GM21528 (cell line): ENCODE results near the gene CD7.

Experiments
- ATAC-seq: cut with Tn5 transposase; IDR thresholded peaks from one replicate; pipeline ENCODE4 v1.9.1; 2021; ENCODE audit warnings: mild to moderate bottlenecking, moderate library complexity; ENCODE audit not compliant: unreplicated experiment, low FRiP score

CD7 gene

DNA sequence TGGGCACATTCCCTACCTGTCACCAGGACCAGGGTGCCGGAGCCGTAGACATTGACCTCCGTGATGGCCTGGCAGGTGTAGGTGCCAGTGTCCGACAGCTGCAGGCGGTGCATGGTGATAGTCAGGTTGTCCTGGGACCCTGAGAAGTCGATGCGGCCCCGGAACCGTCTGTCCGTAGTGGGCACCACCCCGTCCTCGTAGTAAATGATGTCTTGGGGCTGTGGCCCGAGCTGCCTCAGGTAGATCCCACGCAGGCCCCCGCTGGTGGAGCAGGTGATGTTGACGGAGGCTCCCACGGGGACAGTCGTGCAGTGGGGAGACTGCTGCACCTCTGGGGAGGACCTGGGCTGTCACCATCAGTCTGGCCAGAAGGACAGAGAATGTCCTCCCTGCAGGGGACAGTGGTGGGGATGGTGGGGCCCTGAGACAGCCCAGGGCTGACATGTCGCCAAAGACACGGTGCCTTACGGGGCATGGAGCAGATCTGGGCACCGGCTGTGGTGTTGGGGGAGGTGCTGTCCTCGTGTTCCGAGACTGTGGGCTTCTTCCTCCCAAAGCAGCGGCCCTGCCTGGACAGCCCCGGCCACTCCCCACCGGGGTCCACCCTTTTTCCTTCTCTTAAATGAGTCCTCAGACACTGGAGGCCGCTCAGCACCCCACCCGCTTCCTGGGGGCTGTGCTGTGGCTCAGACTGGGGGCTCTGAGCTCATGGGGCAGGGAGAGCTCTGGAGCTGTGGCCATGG is 586 bp downstream of the CD7 start:
- no peak for ATAC-seq

DNA sequence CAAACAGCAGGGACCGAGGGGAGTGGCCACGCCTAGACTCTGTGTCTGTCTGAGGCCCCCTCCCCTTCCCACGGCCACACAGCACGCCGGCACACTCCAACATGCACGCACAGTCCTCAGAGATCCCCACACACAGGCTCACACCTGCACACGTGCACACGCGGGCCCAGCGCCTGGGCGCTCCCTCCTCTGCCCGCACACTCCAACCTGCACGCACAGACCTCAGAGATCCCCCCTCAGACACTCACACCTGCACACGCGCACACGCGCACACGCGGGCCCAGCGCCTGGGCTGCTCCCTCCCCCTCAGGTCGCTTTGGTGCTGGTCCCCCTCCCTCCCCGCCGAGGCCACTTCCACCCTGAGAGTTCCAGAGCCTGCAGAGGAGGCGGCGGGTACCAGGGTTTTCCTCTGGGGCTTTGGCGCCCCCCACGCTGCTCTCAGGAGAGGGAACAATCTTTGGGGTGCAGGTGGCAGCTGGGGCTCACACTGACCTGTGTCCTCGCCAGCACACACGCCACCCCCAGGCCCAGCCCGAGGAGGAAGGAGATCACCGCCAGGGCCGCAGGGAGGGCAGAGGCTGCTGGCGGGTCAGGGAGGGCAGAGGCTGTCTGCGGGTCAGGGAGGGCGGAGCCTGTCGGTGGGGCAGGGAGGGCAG is 1.6 kb downstream of the CD7 start:
- no peak for ATAC-seq

DNA sequence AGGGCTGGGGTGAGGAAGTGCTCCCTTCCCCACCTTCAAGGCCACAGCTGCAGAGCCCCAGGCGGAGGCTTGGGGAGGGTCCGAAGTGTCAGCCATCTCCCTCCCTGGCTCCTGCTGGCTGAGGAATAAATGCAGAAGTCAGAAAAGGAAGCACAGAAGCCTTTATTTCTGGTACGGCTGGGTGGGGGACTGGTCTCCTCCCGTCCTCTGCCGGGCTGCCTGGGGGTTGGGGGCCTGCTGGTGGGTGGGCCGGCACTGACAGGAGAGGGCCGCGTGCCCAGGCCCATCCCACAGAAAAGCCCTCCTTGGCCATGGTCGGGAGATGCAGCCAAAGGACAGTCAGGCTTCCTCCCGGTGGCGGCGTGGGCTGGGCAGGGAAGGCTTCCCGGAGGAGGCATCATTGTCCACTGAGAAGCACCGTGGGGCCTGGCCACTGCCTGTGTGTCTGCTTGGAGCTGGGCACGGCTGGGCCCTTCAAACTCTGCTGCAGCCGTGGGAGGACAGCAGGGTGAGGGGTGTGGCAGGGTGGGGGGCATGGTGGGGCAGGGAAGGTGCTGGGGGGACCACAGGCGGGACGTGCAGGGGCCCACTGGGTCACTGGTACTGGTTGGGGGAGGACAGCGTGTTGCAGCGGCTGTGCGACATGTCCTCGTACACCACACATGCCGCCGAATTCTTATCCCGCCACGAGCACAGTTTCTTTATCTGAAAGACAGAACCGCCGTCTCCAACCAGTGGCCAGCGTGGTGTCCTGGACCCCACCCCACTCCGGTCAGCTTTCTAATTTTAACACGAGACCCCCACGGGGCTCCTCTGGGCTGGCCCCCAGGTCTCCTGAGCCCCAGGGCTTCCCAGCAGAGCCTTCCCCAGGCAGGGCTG is 2.4 kb downstream of the CD7 start:
- ATAC-seq = no peak

DNA sequence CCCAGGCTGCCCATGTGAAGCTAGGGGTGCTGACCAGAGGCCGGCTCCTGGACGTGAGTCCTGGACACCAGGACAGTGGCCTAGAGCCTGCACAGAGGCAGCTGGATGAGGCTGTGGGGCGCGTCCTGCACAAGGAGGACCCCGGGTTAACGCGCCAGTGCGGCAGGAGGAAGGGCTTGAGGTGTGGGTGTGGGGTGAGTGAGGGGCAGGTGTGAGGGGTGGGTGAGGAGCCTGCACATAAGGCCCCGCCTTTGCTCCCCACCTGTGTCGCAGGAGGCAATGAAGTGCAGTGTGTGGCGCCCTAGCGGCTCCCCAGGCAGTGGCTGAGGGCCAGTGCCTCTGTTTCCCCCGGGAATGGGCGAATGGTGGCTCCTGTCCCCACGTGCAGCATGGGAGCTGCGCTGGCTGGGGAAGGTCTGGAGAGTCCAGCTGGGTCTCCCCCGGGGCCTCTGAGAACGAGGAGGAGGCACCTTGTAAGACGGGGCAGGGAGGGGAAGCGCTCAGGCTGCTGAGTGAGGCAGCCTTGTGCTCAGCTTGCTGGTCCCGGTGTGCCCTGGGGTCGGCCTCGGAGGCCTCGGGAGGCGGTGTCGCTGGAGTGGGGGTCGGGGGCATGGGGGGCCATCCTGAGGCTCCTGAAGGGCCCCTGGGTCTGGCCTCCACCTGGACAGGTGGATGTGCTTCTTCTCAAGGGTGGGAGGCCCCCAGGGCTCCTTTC is 3.2 kb downstream of the CD7 start:
- no peak for ATAC-seq

DNA sequence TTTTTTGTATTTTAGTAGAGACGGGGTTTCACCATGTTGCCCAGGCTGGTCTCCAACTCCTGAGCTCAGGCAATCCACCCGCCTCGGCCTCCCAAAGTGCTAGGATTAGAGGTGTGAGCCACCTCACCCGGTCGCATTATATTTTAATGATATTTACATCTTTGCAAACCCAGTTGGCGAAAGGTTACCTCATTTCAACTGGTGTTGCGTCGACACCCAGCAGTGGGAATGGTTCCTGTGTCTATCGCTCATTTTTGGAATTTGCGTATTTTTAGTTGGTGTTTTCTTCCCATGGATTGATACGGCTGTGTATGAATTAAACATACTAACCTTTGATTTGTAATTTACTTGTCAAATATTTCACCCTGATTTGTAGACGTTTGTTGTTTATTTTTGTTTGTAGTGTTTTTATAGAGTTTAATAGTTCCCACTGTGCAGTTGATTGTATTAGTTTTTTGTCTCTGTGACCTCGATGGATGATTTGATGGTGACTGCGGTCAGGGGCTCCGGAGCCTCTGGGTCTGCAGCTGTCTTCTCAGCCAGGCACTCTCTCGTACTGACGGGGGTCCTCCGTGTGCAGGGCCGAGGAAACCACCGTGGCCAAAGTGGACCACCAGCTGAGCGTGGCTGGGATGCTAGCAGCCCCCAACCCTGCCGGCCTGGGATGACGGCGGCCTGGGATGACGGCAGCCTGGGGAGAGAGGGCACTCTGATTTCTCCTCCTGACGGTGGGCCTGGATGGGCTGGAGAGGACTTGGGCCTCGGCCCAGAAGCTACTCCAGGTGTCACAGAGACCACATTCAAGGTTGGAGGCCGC is 4.0 kb downstream of the CD7 start:
- ATAC-seq = no peak

DNA sequence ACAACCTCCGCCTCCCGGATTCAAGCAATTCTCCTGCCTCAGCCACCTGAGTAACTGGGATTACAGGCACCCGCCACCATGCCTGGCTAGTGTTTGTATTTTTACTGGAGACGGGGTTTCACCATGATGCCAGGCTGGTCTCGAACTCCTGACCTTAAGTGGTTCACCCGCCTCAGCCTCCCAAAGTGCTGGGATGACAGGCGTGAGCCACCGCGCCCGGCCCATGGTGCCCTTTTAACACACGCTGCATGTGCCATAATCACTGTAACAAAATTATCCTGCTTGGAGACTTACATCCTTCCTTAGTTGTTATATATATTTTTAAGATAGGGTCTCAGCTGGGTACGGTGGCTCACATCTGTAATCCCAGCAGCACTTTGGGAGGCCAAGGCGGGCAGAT is 5.4 kb downstream of the CD7 start:
- no peak for ATAC-seq

DNA sequence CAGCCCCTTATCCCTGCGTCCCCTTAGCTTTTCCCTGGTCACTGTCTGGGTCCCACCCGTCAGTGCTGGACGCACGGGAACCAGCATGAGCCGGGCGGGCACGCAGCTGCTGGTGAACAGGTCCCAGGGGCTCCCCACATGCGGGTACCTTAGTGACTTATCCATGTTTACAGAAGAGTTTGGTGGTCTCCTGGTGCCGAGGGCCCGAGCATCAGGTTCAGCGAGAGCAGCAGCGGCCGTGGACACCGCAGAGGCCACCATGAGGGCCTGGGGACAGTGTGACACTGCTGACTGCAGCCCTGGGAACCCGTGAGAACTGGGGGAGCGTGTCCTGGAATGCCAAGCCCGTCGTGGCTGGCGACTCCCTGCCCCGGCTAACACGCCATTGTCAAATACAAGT is 6.5 kb downstream of the CD7 start:
- ATAC-seq = no peak

DNA sequence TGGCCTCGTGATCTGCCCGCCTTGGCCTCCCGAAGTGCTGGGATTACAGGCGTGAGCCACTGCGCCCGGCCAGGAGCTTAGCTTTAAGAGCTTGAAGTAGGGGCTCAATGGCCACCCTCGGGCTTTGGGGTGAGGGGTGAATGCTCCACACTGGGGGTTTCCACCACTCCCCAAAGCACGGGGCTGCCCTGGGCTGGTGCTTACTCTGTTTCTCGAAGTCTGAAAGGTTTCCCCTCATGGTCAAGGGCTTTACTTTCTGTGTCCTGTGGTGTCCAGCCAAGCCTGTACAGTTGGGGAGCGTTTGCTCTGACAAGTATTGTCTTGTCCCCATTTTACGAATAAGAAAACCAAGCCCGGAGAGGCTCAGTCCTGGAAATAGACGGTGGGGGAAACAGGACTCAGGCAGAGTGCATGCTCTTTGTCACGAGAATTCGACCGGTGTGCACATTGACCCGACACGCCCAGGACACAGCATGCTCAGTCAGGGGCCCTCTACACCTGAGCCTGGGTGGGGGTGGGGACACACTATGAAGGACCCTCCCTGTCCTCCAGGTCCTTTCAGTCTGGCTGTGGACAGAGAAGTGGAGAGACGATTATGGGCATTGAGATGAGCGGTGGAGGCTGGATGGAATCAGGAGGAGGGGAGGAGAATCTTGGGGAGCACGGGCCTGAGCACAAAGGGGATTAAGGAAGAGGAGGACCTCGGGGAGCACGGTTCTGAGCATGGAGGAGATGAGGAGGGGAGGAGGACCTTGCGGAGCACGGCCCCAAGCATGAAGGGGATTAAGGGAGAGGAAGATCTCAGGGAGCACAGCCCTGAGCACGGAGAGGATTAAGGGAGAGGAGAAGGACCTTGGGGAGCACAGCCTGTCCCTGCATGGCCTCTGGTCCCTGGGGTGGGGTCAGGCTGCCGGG is 7.5 kb downstream of the CD7 start:
- no peak for ATAC-seq

DNA sequence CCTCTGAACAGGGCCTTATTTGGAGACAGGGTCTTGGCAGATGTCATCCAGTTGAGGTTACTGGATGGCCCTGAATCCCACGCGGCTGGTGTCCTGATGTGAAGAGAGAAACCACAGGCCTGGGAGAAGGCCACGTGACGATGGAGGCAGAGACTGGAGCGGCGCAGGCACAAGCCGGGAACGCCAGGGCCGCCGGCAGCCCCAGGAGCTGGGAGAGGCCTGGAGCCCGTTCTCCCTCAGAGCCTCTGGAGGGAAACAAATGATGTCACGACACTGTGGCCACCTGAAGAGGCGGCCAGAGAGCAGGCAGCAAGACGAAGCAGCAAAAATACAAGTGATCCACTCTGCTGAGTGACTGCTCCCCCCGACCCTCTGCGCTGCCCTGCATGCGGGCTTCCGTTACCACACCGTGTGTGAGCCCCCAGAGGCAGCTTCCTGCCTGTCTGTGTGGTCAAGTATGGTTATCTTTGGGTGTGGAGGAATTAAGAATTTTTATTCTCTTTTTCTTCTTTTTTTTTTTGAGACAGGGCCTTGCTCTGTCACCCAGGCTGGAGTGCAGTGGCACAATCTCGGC is 11.6 kb downstream of the CD7 start:
- no peak for ATAC-seq

DNA sequence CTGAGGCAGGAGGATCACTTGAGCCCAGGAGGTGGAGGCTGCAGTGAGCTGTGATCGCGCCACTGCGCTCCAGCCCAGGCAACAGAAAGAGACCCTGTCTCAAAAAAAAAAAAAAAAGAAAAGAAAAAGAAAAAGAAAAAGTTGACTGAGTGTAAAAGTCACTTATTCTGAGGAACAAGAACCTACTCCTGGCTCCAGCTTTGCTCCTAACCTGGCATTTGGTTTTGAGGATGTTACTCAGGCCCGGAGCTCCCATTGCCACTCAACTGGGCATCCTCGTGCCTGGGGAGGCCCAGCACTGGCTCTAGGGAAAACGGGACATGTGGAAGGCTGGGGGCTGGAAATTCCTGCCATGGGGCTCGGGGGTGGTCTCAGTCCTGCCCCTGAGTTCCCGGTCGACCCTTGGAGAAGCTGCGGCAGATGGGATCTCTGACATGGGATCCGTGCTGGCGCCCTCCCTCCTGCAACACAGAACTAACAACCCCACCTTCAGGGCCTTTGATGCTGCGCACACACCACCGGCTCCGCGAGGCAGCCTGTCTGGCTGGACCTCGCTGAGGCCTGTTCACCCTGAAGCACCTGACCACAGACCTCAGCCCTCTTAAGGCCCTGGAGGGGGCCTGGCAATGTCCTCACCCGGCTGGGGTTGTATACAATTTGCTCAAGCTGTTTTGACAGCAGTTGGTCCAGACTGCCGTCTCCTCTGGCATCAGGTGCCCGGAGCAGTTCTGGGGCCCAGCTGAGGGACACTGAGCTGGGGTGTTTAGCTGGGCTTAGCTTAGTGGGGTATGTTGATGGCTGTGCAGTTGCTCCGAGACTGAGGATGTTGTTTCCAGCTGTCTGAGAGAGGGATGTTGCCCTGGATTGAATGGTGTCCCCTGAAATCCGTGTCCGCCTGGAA is 12.3 kb downstream of the CD7 start:
- no peak for ATAC-seq

DNA sequence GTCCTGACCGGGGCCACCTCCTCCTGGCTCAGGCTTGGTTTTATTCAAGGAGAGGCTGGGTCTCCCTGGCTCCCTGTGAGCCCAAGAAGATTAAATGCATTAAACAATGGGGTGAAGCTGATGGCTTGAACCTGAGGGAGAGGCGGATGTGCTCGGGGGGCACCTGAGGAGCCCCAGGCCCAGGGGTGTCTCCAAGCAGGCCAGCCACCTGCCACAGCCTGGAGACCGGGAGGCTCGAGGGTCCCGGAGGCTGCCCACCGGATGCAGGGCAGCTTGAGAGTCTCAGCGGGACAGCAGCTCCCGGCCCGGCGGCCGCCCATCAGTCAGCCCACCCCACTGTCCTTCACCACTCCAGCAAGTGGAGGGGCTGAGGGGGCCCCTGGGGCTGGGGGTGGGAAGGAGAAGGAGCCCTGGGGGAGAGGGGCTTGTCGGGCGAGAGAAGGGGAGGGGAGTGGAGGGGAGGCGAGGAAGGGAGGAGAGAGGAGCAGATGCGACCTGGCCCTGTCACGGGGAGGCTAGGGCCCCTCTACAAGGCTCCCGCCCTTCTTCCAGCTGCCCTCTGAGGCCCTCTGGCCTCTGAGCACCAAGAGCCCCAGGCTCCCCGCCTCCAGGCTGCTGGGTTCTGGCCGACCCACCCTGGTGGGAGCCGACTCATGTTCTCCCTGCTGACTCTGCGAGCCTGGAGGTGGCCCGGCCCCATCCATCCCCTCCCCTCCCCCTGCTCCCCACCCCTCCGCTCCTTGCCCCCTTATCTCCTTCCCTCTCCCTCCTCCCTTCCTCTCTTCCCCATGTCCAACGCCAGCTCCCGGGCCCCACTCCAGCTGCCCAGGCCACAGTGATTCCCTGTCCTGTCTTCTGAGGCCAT is 13.2 kb downstream of the CD7 start:
- ATAC-seq = no peak

DNA sequence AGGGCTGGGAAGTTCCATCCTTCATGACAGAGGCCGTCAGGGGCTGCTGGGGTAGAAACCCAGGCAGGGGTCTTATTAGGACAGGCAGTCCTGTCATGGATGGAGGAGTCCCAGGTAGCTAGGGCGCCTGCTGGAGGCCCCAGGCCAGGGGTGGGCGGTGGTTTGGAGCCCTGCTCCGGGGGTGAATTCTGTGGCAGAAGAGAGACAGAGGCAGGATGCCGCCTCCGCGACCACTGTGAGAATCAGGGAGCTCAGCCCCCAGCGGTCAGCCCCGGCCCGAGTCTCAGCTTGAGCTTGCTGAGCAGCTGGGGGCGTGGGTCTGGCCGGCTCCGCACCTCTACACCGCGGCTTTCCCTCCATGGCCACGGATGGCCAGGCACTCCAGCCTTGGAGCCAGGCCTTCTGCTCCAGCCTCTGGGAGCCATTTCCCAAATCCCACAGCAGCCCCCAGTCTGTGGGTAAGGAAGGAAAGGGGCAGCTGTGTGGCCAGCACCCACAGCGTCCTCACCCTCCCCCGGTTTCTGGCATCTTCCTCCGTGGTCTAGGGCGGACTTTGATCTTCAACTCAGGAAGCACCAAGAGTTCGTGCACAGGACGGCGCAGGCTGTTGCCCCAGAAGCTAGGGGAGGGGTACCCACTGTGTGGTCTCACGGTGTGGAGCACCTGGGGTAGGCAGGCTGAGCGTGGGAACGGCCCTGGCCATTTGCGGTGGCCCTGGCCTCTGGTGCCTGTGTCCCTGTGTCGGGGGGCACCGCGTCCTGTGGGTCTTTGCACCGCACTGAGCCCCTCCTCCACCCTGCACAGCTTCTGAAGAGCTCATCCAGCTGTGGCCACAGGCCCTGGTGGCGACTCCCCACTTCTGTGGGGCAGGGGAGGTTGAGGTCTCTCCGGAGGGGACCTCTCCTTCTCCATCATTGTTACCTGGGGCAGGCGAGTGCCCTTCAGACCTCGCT is 14.1 kb downstream of the CD7 start:
- ATAC-seq = no peak

DNA sequence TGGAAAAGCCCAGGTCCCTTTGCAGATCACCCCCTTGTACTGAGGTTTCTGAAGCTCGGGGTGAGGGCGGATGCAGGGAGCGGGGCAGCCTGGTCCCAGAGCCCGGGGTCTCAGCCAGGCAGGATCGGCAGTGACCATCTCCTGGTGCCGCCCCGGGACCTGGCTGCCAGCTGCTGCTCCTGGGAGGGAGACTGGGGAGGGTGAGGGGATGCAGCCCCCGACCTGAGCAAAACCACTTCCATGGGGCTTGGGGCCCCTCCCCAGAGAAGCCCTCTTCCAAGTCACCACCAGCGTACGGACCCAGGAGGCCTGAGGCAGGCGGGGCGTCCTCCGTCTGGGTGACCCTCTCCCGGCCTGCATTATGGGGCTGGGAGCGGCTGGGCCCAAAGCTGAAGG is 14.8 kb downstream of the CD7 start:
- ATAC-seq = no peak

DNA sequence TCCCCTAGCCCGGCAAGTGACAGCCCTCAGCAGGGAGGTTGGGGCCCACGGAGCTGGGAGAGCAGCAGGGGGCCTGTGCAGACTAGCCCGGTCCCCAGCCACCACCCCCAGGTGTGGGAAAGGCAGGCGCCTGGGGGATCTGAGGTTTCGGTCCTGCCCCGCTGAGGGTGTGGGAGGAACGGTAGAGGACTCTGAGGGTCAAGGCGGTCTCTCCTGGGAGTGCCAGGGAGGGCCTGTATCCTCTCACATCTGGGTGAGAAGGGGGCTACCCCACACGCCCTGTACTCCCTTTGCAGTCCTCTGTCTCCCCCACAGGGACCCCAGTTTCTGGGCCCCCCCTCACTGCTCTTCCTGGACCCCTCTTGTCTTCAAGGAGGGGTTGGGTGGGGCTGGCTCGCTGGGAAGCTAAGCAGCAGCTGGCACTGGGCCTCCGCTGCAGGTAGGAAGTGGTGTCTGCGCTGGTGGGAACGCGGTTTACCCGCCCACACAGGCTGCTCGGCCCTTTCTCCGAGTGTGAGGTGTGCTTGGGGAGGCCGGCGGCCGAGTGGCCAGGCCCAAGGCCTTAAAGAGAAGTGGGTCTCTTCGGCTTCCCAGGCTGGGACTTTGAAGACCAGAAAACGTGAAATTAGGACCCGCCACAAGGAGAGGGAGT is 15.4 kb downstream of the CD7 start:
- ATAC-seq = no peak

DNA sequence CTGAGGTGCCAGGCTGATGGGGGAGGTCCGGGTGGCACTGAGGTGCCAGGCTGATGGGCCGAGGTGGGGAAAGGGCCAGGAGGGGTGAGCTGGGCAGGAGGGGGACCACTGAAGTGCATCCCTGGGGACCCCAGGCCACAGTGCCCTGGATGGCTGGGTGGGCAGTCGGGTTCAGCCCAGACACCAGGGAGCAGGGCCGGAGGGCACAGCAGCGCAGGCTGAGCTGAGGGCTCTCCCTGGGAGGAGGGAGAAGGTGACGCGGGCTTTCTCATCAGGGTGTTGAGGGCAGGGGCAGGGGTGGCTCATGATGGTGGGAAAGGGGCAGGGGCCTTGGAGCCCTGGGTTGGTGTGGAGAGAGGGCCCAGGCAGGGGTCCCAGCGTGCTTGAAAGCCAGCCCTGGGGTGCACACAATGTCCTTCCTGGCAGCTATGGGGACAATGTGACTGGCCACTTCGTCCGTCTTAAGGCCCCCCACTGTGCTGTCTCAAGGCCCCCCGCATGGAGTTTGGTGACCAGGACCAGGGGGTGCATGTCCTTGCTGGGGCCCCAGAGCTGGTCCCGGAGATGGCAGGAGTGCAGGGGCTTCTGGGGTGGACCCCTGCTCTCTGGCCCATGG is 16.0 kb downstream of the CD7 start:
- ATAC-seq = no peak
